Measurements from ENCODE around the gene RPAP2.

RPAP2 gene

DNA sequence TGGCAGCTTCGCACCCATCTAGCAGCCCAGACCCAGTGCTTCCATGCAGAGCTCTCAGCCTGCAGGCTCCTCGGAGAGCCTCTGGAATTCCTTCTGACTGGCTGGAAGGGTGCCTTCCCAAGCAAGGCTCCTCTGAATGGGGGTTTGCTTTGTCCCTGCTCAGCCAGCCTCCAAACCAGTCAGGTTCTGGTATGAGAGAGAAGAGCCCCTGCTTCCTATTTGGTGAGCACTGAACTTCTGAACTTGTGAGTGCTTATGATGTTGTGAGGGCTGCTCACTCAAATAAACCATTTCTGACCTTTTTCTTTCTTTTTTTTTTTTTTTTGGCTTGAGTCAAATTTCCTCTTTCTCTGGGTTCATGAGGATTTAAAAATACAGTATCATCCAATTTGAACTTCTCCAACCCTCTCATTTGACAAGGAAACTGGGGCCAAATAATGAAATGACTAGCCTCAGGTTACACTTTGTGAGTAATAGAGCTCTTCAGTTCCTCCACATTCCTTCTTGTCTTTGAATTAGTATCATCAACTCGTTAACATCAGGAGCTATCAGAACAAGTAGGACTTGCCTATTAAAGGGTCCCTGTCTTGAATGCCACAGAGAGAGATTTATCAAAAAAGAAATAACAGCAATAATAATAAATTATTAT is 148.3 kb downstream of the RPAP2 start:
- Histone ChIP-seq H3K27ac (peak overlapping the region; percentile 68), H3K27me3 (replicated peaks) (no peaks in the 10 kb centered on the region), H3K36me3 (replicated peaks) (no peaks in the 10 kb centered on the region), H3K4me3 (ENCODE audit: low read depth, low read length) (no peak overlapping the region)
- TF ChIP-seq, protein P1, sequence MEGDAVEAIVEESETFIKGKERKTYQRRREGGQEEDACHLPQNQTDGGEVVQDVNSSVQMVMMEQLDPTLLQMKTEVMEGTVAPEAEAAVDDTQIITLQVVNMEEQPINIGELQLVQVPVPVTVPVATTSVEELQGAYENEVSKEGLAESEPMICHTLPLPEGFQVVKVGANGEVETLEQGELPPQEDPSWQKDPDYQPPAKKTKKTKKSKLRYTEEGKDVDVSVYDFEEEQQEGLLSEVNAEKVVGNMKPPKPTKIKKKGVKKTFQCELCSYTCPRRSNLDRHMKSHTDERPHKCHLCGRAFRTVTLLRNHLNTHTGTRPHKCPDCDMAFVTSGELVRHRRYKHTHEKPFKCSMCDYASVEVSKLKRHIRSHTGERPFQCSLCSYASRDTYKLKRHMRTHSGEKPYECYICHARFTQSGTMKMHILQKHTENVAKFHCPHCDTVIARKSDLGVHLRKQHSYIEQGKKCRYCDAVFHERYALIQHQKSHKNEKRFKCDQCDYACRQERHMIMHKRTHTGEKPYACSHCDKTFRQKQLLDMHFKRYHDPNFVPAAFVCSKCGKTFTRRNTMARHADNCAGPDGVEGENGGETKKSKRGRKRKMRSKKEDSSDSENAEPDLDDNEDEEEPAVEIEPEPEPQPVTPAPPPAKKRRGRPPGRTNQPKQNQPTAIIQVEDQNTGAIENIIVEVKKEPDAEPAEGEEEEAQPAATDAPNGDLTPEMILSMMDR (IDR thresholded peaks at IDR 0.05; ENCODE audit: low read depth, low read length, missing control alignments) = no peak
- peak; percentile 42 for DNase-seq
- in situ Hi-C loops (cut with HindIII; ENCODE audit: low pct_ligation_motif_present, low sequenced_read_pairs) = no loop called here

DNA sequence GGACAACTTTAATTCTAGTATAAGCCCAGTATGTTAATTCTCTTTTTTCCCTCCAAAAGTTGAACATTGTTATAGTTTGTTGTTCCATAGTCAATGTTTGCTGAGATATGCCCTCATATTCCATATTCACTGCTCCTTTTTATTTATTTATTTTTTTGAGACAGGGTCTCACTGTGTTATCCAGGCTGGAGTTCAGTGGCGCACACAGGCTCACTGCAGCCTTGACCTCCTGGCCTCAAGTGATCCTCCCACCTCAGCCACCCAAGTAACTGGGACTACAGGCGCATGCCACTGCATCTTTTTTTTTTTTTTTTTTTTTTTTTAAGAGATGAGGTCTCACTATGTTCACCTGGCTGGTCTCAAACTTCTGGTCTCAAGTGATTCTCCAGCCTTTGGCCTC is 149.1 kb downstream of the RPAP2 start:
- in situ Hi-C loops (cut with HindIII; ENCODE audit: low pct_ligation_motif_present, low sequenced_read_pairs) = no loop called here
- DNase-seq = no peak
- no peak overlapping the region for H3K27ac ChIP-seq
- TF ChIP-seq, protein P1 (IDR thresholded peaks at IDR 0.05; ENCODE audit: low read depth, low read length, missing control alignments) = no peak
- H3K27me3 ChIP-seq (replicated peaks) = no peaks in the 10 kb centered on the region
- H3K4me3 ChIP-seq (ENCODE audit: low read depth, low read length) = no peak overlapping the region
- no peaks in the 10 kb centered on the region for H3K36me3 ChIP-seq (replicated peaks)

Measured in brain microvascular endothelial cell (primary cell).